ENCODE measurements around the gene ROCK2.
"Not testable (repeated sequence)": the region's sequence is repeated elsewhere in the genome, so short reads cannot be mapped to it uniquely, and the experiment has no call there.

ROCK2 gene

DNA sequence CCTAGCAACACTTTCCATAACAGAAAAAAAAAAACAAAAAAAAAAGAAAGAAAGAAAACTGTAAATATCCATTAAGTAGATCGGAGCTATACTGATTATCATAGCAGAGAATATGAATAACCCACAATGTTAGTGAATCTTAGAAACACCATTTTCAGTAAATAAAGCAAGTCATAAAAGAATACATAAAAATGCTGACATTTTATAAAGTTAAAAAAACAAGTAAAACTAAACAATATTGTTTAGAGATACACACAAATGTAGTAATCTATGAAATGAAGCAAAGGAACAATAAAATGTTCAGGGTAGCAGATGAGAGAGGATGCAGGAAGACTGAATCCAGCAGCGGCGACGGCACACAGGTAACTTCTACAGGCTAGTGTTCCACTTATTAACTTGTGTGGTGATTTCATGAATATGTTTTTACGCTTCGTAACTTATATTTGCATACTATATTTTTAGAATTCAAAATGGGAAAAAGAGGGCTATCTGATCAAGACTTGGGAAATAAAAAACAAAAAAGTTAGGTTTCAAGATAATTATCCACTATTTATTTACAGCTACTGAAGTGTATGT is 4.8 kb downstream of the ROCK2 start:
- DNase-seq: no peak

DNA sequence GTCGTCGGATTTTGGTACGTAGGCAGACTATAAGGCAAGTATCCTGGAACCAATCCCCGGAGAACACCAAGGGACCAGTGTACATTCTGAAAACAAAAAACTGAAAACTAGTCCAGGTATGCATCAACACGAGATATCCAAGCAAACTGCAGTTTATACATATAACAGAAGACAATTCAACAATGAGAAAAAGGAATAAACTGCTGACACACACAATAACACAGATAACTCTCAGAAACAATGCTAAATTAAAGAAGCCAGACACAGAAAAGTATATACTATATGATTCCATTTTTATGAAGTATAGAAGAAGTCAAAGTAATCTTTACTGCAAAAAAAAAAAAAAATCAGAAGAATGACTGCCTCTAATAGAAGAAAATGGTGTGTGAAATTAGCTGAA is 5.9 kb downstream of the ROCK2 start:
- DNase-seq: no peak

DNA sequence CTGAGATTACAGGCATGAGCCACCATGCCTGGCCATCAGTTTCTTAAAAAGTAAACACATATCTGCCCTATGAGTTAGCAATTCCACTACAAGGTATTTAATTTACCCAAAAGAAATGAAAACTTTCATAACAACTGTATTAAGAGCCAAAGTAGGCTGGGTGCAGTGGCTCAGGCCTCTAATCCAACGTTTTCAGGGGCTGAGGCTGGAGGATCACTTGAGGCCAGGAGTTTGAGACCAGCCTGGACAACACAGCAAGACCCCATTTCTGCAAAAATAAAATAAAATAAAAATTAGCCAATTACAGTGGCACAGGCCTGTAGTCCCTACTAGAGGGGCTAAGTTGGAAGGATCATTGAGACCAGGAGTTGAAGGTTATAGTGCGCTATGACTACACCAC is 6.5 kb downstream of the ROCK2 start:
- DNase-seq: no peak

DNA sequence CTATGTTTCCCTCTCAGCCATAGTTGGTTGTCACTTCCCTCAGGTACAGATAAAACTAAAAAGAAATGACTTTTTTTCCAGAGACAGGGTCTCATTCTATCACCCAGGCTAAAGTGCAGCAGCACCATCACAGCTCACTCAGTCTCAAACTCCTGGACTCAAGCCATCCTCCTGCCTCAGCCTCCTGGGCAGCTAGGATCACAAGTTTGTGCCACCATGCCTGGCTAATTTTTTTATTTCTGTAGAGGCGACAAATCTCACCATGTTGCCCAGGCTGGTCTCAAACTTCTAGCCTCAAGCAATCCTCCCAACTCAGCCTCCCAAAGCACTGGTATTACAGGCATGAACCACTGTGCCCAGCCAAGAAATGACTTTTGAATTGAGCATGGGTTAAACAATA is 8.2 kb downstream of the ROCK2 start:
- DNase-seq: no peak

DNA sequence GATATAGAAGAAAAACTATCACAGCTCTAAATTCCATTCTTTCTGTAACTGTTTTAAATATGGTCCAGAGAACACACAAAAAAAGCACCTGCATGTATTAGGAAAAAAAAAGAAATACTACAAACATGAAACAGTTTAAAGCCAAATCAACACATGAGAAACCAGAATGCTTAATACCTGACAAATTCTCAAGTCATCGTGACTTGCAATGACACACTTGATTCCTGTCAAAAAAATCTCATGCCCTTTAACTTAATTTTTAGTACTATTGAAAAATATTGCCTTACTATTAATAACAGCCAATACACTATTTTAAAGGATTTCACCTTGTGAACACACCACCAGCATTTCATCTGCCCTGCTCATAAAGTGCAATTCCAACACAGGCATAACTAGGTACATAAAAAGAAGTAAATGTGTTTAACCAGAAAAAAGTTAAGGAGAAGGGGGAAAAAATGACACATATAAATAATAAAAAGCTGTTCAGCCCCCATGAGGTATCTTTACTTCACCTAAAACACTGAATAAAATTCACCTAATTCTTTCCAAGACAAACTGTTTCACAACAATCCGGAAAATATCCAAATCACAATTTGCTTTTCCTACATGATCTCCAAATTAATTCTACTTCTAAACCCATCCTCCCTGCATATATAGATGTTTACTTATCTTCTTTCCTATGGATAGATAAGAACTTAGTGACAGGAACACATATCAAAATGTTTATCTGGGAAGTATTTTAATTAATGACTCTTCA is 10.8 kb downstream of the ROCK2 start:
- DNase-seq: no peak

DNA sequence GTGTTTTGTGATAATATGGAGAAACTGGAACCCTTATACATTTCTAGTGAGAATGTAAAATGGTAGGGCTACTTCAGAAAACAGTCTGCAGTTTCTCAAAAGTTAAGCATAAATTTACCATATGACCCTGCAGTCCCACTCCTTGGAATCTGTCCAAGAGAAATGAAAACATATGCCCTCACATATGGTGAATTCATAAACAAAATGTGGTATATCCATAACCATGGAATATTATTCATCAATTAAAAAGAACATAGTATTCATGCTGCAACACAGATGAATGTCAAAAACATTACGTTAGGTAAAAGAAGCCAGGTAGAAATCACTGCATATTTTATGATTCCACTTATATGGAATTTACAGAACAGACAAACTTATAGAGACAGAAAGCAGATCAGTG is 11.8 kb downstream of the ROCK2 start:
- no peak for DNase-seq

DNA sequence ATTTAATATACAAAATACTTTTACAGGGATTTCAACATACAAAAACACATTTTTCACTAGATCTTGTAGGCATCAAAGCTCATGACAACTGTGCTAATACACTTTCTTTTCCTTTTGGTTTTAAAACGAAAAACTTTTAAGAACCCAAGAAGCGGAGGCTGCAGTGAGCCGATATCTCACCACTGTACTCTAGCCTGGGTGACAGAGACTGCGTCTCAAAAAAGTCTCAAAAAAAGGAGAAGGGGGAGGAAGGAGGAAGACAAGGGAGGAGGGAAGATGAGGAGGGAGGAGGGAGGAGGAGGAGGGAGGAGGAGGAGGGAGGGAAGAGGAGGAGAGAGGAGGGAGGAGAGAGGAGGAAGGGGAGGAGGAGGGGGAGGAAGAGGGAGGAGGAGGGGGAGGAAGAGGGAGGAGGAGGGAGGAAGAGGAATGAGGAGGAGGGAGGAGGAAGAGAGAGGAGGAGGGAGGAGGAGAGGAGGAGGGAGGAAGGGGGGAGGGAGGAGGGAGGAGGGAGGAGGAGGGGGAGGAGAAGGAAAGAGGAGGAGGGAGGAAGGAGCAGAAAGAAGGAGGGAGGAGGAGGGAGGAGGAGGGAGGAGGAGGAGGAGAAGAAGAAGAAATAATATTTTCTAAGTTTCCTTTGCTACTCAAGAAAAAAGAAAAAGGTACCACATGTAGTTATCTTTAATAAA is 13.8 kb downstream of the ROCK2 start:
- no peak for DNase-seq

DNA sequence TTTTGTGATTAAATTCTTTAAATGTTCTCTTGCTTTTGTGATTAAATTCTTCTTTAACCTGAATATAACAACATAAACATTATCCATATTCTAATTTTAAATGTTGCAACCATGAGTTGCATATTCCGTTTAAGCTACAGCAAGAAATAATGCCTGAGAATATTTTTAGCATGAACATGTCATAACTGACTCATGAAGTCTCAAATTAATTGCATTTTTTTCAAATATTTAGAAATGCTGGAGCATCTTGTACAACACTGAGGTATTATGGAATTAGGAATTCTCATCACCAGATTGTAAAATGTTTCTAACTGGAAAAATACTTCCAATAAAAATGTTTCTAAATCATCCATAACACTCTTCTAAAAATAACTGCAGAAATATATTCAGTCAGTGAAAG is 14.7 kb downstream of the ROCK2 start:
- no peak for DNase-seq

DNA sequence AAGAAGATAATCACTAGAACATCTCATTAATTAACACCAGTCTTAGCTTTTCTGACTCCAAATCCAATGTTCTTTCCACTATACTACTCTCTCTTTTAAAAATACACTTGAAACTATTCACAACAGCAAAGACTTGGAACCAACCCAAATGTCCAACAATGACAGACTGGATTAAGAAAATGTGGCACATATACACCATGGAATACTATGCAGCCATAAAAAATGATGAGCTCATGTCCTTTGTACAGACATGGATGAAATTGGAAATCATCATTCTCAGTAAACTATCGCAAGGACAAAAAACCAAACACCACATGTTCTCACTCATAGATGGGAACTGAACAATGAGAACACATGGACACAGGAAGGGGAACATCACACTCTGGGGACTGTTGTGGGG is 15.9 kb downstream of the ROCK2 start:
- DNase-seq: not testable (repeated sequence)

DNA sequence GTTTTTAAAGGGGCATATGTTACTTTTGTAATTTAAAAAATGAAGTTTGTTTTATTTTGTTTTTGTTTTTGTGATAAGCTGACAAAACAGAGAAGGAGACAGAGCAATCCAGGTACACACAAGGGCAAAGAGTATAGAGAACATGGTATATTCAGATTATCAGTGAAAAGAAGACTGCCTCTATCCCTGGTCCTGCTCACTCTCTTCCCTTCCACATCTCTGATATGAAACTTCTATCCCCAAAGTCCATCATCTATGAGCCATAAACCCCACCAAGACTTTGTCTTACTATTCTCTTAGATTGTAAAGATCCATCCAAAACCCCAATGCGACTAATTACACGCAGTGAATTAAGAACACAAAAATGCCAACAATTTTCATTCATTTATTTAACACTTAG is 16.6 kb downstream of the ROCK2 start:
- DNase-seq: no peak

DNA sequence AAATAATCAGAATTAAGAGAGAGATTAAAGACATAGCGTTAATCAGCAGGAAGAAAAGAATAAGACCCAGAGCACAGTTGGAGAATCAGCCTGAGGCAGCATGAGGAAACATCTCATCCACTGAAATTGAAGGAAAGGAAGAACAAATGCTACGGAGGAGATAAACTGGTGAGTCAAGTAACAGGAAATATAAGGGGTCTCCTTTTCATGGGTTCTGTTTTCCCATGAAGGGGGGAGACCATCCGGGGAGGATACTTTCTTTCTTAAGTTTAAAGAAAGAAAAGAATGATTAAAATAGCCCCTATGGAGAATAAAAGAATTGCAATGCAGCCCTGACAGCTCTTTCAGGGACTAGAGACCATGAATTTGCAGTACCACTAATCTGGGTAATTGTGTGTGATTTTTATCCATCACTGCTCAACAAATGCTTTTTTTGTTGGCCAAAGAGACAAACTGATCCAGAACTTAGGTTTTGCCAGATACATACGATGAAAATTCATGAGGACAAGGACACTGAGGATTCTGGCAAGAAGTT is 17.7 kb downstream of the ROCK2 start:
- no peak for DNase-seq

DNA sequence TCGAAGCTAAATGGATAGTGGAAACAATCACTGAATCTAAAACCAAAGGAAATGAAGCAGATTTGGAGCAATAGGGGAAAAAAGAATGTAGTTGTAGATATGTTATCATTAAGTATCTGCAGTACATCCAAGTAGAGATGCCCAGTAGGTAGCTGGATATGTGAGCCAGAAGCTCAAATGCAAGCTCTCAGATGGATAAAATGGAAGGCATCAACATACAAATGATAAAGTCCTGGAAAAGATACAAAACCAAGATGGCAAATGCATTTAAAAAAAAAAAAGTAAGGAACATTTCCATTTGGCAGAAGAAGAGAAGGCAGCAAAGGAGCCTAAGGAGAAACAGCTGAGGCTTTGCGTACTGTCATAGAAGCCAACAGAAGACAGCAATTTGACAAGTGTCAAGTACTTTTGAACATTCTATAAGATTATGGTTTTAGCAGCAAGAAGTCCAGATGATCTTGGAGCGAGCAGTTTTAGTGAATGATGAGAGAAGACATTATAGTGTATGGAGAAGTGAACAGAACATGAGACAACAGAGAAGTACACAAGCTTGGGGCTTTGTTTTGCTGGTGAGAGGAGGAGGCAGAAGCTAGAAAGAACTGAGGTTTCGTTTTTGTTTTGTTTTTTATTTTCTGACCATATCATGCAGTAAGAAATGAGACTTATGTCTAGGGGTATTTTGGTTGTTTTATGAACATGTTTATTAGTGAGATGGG is 18.3 kb downstream of the ROCK2 start:
- DNase-seq: no peak

DNA sequence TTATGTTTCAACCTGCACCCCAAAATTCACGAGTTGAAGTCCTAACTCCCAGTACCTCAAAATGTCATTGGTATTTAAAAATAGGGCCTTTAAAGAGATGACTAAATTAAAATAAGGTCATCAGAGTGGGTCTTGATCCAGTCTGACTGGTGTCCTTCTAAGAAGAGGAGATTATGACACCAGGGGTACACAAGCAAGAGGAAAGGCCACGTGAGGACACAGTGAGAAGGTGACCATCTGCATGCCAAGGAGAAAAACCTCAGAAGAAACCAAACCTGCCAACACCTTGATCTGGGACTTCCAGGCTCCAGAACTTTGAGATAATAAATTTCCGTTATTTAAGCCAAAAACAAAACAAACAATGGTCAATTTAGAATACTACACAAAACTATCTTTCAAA is 22.6 kb downstream of the ROCK2 start:
- DNase-seq: no peak

DNA sequence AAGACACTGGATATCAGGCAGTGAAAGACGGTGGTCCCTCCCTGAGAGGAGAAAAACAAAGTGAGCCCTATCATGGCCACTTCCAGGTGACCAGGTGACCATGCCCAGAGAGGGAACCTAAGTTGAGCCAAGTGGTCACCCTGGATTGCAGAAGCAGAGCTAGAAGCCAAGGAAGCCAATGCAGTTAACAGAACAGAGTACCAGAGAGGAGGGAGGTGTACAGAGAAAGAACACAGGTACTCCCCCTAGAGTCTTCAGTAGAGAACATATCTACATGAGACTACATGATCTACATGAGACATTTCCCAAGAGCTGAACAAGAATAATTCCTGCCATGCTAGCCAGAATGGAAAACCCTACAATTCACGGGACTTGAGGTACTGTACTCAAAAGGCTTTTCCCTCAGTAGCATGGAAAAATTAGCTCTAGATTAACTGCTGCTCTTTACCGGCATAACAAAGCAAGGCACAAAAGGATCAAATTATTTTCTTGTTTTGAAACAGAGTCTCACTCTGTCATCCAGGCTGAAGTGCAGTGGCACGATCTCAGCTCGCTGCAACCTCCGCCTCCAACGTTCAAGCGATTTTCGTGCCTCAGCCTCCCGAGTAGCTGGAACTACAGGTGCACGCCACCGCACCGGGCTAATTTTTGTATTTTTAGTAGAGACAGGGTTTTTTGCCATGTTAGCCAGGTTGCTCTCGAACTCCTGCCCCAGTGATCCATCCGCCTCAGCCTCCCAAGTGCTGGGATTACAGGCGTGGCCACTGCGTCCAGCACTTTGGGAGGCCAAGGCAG is 23.5 kb downstream of the ROCK2 start:
- DNase-seq: no peak

DNA sequence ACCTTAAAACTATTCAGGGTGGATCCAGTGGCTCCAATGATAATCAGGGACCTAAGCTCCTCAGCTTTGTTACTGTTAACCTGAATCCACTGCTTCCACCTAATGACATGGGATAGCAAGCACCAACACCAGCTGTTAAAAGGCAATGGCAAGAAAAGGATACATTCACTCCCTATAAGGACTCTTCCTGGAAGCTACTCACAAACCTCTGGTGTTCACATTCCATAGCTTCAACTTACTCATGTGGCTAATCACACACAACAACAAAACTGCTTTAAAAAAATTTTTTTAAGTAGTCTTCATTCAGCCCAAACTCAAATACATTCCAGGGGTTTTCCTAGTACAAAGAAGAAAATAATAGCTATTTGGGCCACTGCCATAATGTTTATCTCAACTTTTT is 24.5 kb downstream of the ROCK2 start:
- no peak for DNase-seq

DNA sequence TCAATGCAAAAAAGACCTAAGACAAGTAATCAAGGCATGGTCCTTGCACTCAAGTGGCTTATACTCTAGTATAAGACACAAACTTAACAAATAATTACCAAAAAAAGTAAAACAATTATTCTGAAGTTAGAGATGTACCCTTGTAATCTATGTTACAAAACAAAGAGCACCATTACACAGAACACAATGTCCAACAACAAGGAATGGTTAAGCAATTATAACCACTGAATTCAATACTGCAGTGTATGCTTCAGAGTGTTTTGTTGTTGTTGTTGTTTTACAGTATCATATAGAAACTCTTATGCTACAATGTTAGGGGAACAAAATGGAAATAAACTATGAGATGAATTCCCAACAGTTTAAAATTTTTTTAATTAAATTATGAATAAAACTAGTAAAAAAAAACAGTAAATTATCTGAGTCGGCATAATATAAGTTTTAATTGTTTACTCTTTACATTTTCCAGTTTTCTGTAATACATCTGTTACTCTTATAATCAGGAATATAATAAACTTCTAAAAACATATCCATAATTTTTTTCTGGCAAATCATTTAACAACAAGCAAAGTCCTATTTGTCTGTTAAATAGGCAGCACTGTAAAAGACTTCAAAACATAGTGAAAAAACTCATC is 29.2 kb downstream of the ROCK2 start:
- no peak for DNase-seq

DNA sequence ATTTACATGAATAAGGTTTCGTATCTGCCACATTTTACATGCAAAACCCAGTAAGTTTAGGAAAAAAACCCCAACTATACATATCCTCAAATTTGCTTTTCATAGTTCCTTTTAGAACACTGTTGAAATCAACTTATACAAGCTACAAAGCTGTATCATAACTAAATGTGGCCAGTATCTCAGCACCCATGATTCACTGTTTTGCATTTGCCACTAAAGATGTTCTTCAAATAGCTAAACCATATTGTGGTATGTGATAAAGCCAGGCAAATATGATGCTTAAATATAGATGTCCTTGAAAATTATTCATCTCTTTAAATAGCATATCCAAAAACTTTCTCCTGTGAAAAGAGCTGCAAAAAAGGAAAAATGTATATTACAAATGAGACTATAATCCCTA is 29.9 kb downstream of the ROCK2 start:
- DNase-seq: no peak

DNA sequence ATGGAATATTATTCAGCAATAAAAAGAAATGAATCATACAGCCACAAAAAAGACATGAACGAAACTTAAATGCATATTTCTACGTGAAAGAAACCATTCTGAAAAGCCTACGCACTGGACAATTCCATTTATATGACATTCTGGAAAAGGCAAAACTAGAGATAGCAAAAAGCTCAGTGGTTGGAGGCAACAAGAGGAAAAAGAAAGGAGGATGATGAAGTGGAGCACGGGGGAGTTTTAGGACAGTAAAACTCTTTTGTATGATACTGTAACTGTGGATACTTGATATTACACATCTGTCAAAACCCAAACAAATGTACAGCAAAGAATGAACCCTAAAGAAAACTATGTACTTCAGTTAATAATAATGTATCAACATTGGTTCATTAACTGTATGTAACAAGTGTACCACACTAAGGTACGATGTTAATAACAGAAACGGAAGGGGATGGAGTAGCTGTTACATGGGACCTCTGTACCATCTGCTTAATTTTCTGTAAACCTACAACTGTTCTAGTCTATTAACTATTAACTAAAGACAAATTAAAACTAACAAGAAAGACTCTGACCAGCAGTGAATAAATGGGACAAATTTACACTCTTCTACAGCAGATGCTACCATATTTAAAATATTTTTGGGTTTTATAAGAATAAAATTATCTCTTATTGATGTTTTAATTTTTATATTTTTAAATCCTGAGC is 31.5 kb downstream of the ROCK2 start:
- no peak for DNase-seq

DNA sequence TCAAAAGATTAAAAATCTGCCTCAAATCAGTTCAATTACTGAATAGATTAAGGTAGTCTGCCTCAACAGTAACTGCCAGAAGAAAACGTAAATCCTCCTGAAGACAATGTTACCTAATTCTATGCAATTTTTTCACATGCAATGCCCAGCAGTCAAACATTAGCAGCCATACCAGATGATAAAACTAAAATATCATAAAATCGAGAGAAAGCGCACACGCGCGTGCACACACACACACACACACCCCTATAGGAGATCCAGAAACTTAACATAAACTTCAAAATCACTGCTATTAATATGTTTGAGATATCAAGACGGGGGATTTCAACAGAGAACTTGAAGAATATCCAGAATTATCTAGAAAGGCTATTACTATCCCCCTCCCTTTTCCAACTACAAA is 32.9 kb downstream of the ROCK2 start:
- DNase-seq: no peak

DNA sequence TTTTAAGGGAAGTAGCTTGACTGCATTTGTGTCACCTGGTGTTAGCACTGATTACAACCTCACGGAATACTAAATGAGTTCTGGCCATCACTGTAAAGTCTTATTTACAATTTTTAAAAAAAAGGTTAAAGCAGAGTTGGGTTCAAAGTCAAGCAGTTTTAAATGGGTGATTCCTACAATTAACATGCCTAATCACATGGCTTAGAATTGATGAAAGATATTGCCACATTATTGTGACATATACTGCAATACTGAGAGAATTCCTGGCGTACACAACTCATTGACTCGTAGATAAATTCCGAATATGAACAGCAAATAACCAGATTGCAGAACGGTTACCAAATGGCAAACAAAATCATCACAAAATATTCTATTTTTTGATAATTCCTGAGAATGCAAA is 34.2 kb downstream of the ROCK2 start:
- no peak for DNase-seq

DNA sequence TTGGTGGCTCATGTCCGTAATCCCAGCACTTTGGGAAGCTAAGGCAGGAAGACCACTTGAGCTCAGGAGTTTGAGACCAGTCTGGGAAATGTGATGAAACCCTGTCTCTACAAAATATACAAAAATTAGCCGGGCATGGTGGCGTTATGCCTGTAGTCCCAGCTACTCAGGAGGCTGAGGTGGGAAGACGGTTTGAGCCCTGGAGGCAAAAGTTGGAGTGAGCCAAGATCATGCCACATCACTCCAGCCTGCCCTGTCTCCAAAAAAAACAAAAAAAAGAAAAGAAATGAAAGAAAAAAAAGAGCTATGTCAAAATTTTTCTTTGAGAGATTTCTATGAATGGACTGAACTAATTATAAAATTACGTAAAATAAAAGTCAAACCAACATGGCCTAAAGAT is 34.7 kb downstream of the ROCK2 start:
- DNase-seq: no peak
